IMR-90 (cell line): ENCODE measurements around the gene TBC1D10B. TPM values are rescaled to one million over a fixed set of nuclear protein-coding genes. Genes with fewer than 3 reads are reported as not detected.

ENCODE experiments used
- ATAC-seq: fragments of 200-7000 bp; cut with Tn5 transposase; 2 replicates; pipeline ENCODE4 v1.9.1; 2020; ENCODE audit warnings: low read depth, mild to moderate bottlenecking, moderate library complexity
- BruUV-seq: library from RNA; stranded (reverse); fragments of 400-500 nt; replicated peaks from 2 replicates; lab custom pipeline; 2021; lab: Mats Ljungman, UMichigan
- CTCF ChIA-PET: fragments of 300-600 bp; formaldehyde crosslinking; extraction: SDS; loops from one replicate; lab custom pipeline; 2021; ENCODE audit warnings: antibody characterized with exemption; lab: Yijun Ruan, JAX
- POLR2A ChIA-PET: fragments of 300-600 bp; sonication (Branson Sonifier 250); formaldehyde crosslinking; loops from one replicate; lab custom pipeline; 2022; ENCODE audit warnings: antibody characterized with exemption; ENCODE audit not compliant: unreplicated experiment; lab: Charles Lee
- DNase-seq: peaks from one replicate; pipeline ENCODE4 v3.0.0; 2013
- H2AFZ ChIP-seq: replicated peaks from 2 replicates; pipeline ENCODE3; 2013; ENCODE audit warnings: low read length, mild to moderate bottlenecking; ENCODE audit not compliant: poor library complexity
- H2AK5ac ChIP-seq: 2 replicates; pipeline ENCODE4 v1.6.1; 2013; ENCODE audit warnings: low read depth, low read length, inconsistent platforms
- H2AK9ac ChIP-seq: replicated peaks from 2 replicates; pipeline ENCODE3; 2013; ENCODE audit warnings: mild to moderate bottlenecking, low read depth, low read length, moderate library complexity; ENCODE audit not compliant: poor library complexity
- H2BK120ac ChIP-seq: 2 replicates; pipeline ENCODE4 v1.6.1; 2013; ENCODE audit warnings: low read depth, low read length, inconsistent platforms
- H2BK15ac ChIP-seq: 3 replicates; pipeline ENCODE4 v1.6.1; 2013; ENCODE audit warnings: low read depth, low read length, inconsistent platforms
- H2BK20ac ChIP-seq: 2 replicates; pipeline ENCODE4 v1.6.1; 2013; ENCODE audit warnings: low read depth, mild to moderate bottlenecking, inconsistent platforms, low read length, moderate library complexity
- H2BK5ac ChIP-seq: 2 replicates; pipeline ENCODE4 v1.6.1; 2013; ENCODE audit warnings: mild to moderate bottlenecking, low read depth, low read length, inconsistent platforms; ENCODE audit not compliant: poor library complexity, severe bottlenecking
- H3K14ac ChIP-seq: replicated peaks from 2 replicates; pipeline ENCODE4 v1.6.1; 2013; ENCODE audit warnings: low read depth, low read length, inconsistent platforms
- H3K18ac ChIP-seq: 2 replicates; pipeline ENCODE4 v1.6.1; 2013; ENCODE audit warnings: low read depth, low read length, control low read depth
- H3K23ac ChIP-seq: 2 replicates; pipeline ENCODE4 v1.6.1; 2013; ENCODE audit warnings: low read depth, low read length, inconsistent platforms
- H3K27ac ChIP-seq: 2 replicates; pipeline ENCODE4 v1.5.1; 2013; ENCODE audit warnings: mild to moderate bottlenecking, control low read depth, low read length; ENCODE audit not compliant: insufficient read depth
- H3K27me3 ChIP-seq: 2 replicates; pipeline ENCODE4 v1.6.1; 2013; ENCODE audit warnings: low read length; ENCODE audit not compliant: control insufficient read depth, insufficient read depth
- H3K36me3 ChIP-seq: 2 replicates; pipeline ENCODE4 v1.6.1; 2013; ENCODE audit warnings: low read length, mixed read lengths; ENCODE audit not compliant: control insufficient read depth, insufficient read depth
- H3K4ac ChIP-seq: 2 replicates; pipeline ENCODE4 v1.6.1; 2013; ENCODE audit warnings: low read depth, low read length, inconsistent platforms
- H3K4me1 ChIP-seq: 2 replicates; pipeline ENCODE4 v1.6.1; 2013; ENCODE audit warnings: low read length, mixed read lengths; ENCODE audit not compliant: control insufficient read depth, insufficient read depth
- H3K4me2 ChIP-seq: 2 replicates; pipeline ENCODE4 v1.6.1; 2013; ENCODE audit warnings: low read depth, mild to moderate bottlenecking, control low read depth, low read length, moderate library complexity
- H3K4me3 ChIP-seq: 2 replicates; pipeline ENCODE4 v1.5.1; 2013; ENCODE audit warnings: low read depth, mild to moderate bottlenecking, control low read depth, low read length, moderate library complexity; ENCODE audit not compliant: insufficient read depth
- H3K56ac ChIP-seq: 2 replicates; pipeline ENCODE4 v1.6.1; 2013; ENCODE audit warnings: low read length, inconsistent platforms; ENCODE audit not compliant: insufficient read depth; ENCODE audit errors: extremely low read depth
- H3K79me1 ChIP-seq, 2 experiments: 2 replicates each; pipeline ENCODE4 v1.6.1; 2013; ENCODE audit warnings: low read length in 2 of 2, inconsistent platforms in 1 of 2, low read depth in 1 of 2
- H3K9ac ChIP-seq: 2 replicates; pipeline ENCODE4 v1.6.1; 2013; ENCODE audit warnings: low read depth, low read length, control low read depth
- H3K9me1 ChIP-seq: 2 replicates; pipeline ENCODE4 v1.6.1; 2013; ENCODE audit warnings: low read length, inconsistent platforms; ENCODE audit not compliant: insufficient read depth
- H3K9me3 ChIP-seq: 2 replicates; pipeline ENCODE4 v1.6.1; 2013; ENCODE audit warnings: low read length; ENCODE audit not compliant: control insufficient read depth, insufficient read depth
- H4K20me1 ChIP-seq: 2 replicates; pipeline ENCODE4 v1.6.1; 2013; ENCODE audit warnings: low read length, inconsistent platforms; ENCODE audit not compliant: insufficient read depth
- H4K5ac ChIP-seq: 2 replicates; pipeline ENCODE4 v1.6.1; 2013; ENCODE audit warnings: mild to moderate bottlenecking, low read depth, low read length, control low read depth
- H4K8ac ChIP-seq, 2 experiments: 2 replicates each; pipeline ENCODE4 v1.6.1; 2013; ENCODE audit warnings: low read depth in 2 of 2, low read length in 2 of 2, control low read depth in 1 of 2, inconsistent platforms in 1 of 2
- H4K91ac ChIP-seq: 2 replicates; pipeline ENCODE4 v1.6.1; 2013; ENCODE audit warnings: low read depth, low read length, inconsistent platforms; ENCODE audit not compliant: insufficient read depth
- BHLHE40 ChIP-seq: fragments of 150-350 bp; IDR thresholded peaks from 2 replicates; pipeline ENCODE4 v1.6.1; 2016; ENCODE audit warnings: mild to moderate bottlenecking, low read depth, low read length
- CEBPB ChIP-seq: IDR thresholded peaks from 2 replicates; pipeline ENCODE4 v1.6.1; 2012; ENCODE audit warnings: low read depth, low read length, improper control_type of control experiment
- MAFK ChIP-seq: IDR thresholded peaks from 2 replicates; pipeline ENCODE4 v1.6.1; 2012; ENCODE audit warnings: low read depth, low read length, improper control_type of control experiment
- MAZ ChIP-seq: IDR thresholded peaks from 2 replicates; pipeline ENCODE4 v1.6.1; 2012; ENCODE audit warnings: low read depth, mild to moderate bottlenecking, low read length, improper control_type of control experiment, moderate library complexity, borderline replicate concordance
- POLR2A ChIP-seq: IDR thresholded peaks from 2 replicates; pipeline ENCODE4 v1.6.1; 2012; ENCODE audit warnings: mild to moderate bottlenecking, low read depth, low read length
- RCOR1 ChIP-seq: IDR thresholded peaks from 2 replicates; pipeline ENCODE4 v1.6.1; 2012; ENCODE audit warnings: mild to moderate bottlenecking, low read length, improper control_type of control experiment; ENCODE audit not compliant: insufficient replicate concordance
- SMC3 ChIP-seq: fragments of 150-350 bp; IDR thresholded peaks from 2 replicates; pipeline ENCODE4 v1.6.1; 2016; ENCODE audit warnings: low read depth, mild to moderate bottlenecking, antibody characterized with exemption, low read length, moderate library complexity
- USF2 ChIP-seq: fragments of 150-350 bp; IDR thresholded peaks from 2 replicates; pipeline ENCODE4 v1.6.1; 2017; ENCODE audit warnings: mild to moderate bottlenecking, antibody characterized with exemption, low read length, low read depth
- WGBS, 2 experiments: methylation state at CpG; one replicate each; pipeline versions ENCODE4 v1.1.5 to v1.1.7; 2013; ENCODE audit warnings: missing lambda C conversion rate in 2 of 2; ENCODE audit not compliant: insufficient read length in 1 of 2; ENCODE audit errors: extremely low coverage in 2 of 2; 5-methylcytosine and 5-hydroxymethylcytosine counted together
- dilution Hi-C: fragments of 300-500 bp; cut with HindIII; formaldehyde crosslinking; loops from one replicate; pipeline ENCODE4 v1.14.3; 2018; ENCODE audit warnings: low sequenced_read_pairs; ENCODE audit not compliant: unreplicated experiment
- in situ Hi-C: fragments of 300-500 bp; cut with MboI; formaldehyde crosslinking; loops from 3 replicates; pipeline ENCODE4 v1.14.3; 2019; ENCODE audit warnings: low sequenced_read_pairs, inconsistent platforms, mixed read lengths
- intact Hi-C: fragments of 100-400 bp; cut with micrococcal nuclease; formaldehyde crosslinking; loops from 2 replicates; pipeline ENCODE4 v1.10.0; 2022
- polyA plus RNA-seq, 3 experiments: library from polyadenylated mRNA; depleted of rRNA; stranded (reverse); fragments of >200 nt; gene quantifications; 2 replicates each; pipeline ENCODE4 v1.2.3, GENCODE V29; 2012; ENCODE audit warnings: low replicate concordance in 1 of 3
- total RNA-seq: library from RNA; depleted of rRNA; stranded (reverse); fragments of >200 nt; gene quantifications from 2 replicates; pipeline ENCODE4 v1.2.3, GENCODE V29; 2012

Gene TBC1D10B
- total and polyA plus RNA-seq, 2 of the 4 experiments (the other 2 are of a cell fraction): 8.4 to 24.9 TPM

- no peak overlapping the region for H2BK20ac ChIP-seq
- H2BK5ac ChIP-seq: peak overlapping the region; percentile 81
- H3K56ac ChIP-seq: peak overlapping the region; percentile 94
- peaks cover 7% of the 10 kb centered on the region for H3K4me1 ChIP-seq
- peak; percentile 58 for TF ChIP-seq POLR2A
- no peak for TF ChIP-seq SMC3
- TF ChIP-seq BHLHE40: no peak
- TF ChIP-seq USF2: no peak
- no peak for TF ChIP-seq MAFK
- no peak for TF ChIP-seq MAZ
- no peak for TF ChIP-seq CEBPB
- TF ChIP-seq RCOR1: no peak
- H3K9me1 ChIP-seq: no peaks in the 10 kb centered on the region
- peak overlapping the region; percentile 77 to 92 for H4K8ac ChIP-seq
- peak overlapping the region; percentile 98 for H2AFZ ChIP-seq
- H2AK5ac ChIP-seq: peak overlapping the region; percentile 61
- H2BK120ac ChIP-seq: peak overlapping the region; percentile 9; the same call in 1 of the 2 replicates
- 1% methylated on average over 19 of the region's 31 CpGs; no CpG with 5 or more reads in 1 of the 2 experiments for WGBS, 2 experiments
- H3K18ac ChIP-seq: peak overlapping the region; percentile 55
- peak overlapping the region; percentile 94 for H2AK9ac ChIP-seq
- peak overlapping the region; percentile 87 for H3K4ac ChIP-seq
- peaks cover 0 to 50% of the 10 kb centered on the region in 2 experiments for H3K79me1 ChIP-seq
- peak; percentile 50 for DNase-seq
- ChIA-PET POLR2A (interaction anchor here (0.5 to 1.3 kb wide), 3 partner anchors 12 to 264 kb away, joined by 3 to 7 read pairs (median 3); partner anchors contain the start of gene ZNF771), CTCF (interaction anchor here (1.0 to 1.5 kb wide), 2 partner anchors 15 to 26 kb away, joined by 3 to 6 read pairs; no protein-coding TSS in a partner anchor)
- H3K4me3 ChIP-seq: peak overlapping the region; percentile 95
- no peaks in the 10 kb centered on the region for H3K9me3 ChIP-seq
- H3K36me3 ChIP-seq: peaks cover 12% of the 10 kb centered on the region; the same call in 1 of the 2 replicates
- 0 out of 3 replicates have a peak overlapping the region, but pooled peaks have one; percentile 2 for H2BK15ac ChIP-seq
- dilution Hi-C loops: no loop called here
- peak overlapping the region; percentile 82 for H3K27ac ChIP-seq
- peak overlapping the region; percentile 94 for H3K23ac ChIP-seq
- no peaks in the 10 kb centered on the region for H4K20me1 ChIP-seq
- peak overlapping the region; percentile 96 for H3K4me2 ChIP-seq
- peak overlapping the region; percentile 79 for H4K91ac ChIP-seq
- peak; percentile 36 for ATAC-seq
- H3K27me3 ChIP-seq: no peaks in the 10 kb centered on the region
- intact Hi-C loops: loop anchor here (2.0 kb wide), 2 partner anchors 14 to 16 kb away; no protein-coding TSS in a partner anchor
- in situ Hi-C loops: no loop called here
- H3K14ac ChIP-seq: peak overlapping the region; percentile 90
- H3K9ac ChIP-seq: peak overlapping the region; percentile 93
- BruUV-seq: no TSS peak
- peak overlapping the region; percentile 86 for H4K5ac ChIP-seq
Observed at GRCh38 chr16:30394592-30395154, 24.4 kb upstream of the TBC1D10B start.
